Ascending aorta (tissue), 2 donors: Measurements from ENCODE around the gene PEF1. TPM values are rescaled to one million over a fixed set of nuclear protein-coding genes. Genes with fewer than 3 reads are reported as not detected.

Experiments
- DNase-seq, 2 donors: peaks; one replicate each; pipeline ENCODE4 v3.0.0-alpha.2; 2019; ENCODE audit warnings: low spot score in 2 of 2
- H3K27ac ChIP-seq, 2 donors: fragments of 200-600 bp; sonication (generic); one replicate each; pipeline ENCODE4 v1.5.1; 2016 to 2017; ENCODE audit warnings: mild to moderate bottlenecking in 1 of 2
- H3K27me3 ChIP-seq: fragments of 200-600 bp; sonication (generic); one replicate; pipeline ENCODE4 v1.5.1; 2017
- H3K36me3 ChIP-seq, 2 donors: fragments of 200-600 bp; sonication (generic); one replicate each; pipeline ENCODE4 v1.5.1; 2016
- H3K4me1 ChIP-seq, 2 donors: fragments of 200-600 bp; sonication (generic); one replicate each; pipeline ENCODE4 v1.5.1; 2016 to 2017; ENCODE audit warnings: mild to moderate bottlenecking in 1 of 2
- H3K4me3 ChIP-seq, 2 donors: fragments of 200-600 bp; sonication (generic); one replicate each; pipeline ENCODE4 v1.5.1; 2016 to 2017; ENCODE audit warnings: mild to moderate bottlenecking in 1 of 2
- H3K9me3 ChIP-seq, 2 donors: fragments of 200-600 bp; sonication (generic); one replicate each; pipeline ENCODE4 v1.5.1; 2016
- CTCF ChIP-seq, 3 experiments: fragments of 200-600 bp in 2 of 3; fragments of 450-650 bp in 1 of 3; sonication (generic) in 2 of 3; IDR thresholded peaks; one replicate each; pipeline ENCODE4 v1.5.1; 2016 to 2019; ENCODE audit warnings: antibody characterized with exemption in 3 of 3, mild to moderate bottlenecking in 1 of 3, moderate library complexity in 1 of 3
- intact Hi-C: fragments of 100-400 bp; cut with DNase I; formaldehyde crosslinking; loops from one replicate; pipeline ENCODE4 v1.15.1; 2023
- total RNA-seq: library from RNA; depleted of rRNA; stranded (reverse); fragments of >200 nt; gene quantifications from one replicate; pipeline ENCODE4 v1.1.0, GENCODE V29; 2016

The PEF1 gene
- total RNA-seq, 1 donor from 2014 or later, result 340 TPM

- no peak for TF ChIP-seq CTCF (IDR thresholded peaks at IDR 0.05)
- H3K4me1 ChIP-seq, result no peaks in the 10 kb centered on the region
- H3K4me3 ChIP-seq, result no peak overlapping the region
- no peaks in the 10 kb centered on the region for H3K9me3 ChIP-seq
- no peaks in the 10 kb centered on the region for H3K36me3 ChIP-seq
- intact Hi-C loops, result no loop called here
- H3K27ac ChIP-seq, result no peak overlapping the region
- no peaks in the 10 kb centered on the region for H3K27me3 ChIP-seq
- no peak for DNase-seq
Observed at GRCh38 chr1:31605908-31606427, 38.7 kb downstream of the PEF1 start.

GRCh38 chr1:31602081-31602480, 42.6 kb downstream of the PEF1 start:
- no peak for DNase-seq
- H3K9me3 ChIP-seq, result no peaks in the 10 kb centered on the region
- H3K4me1 ChIP-seq, result no peaks in the 10 kb centered on the region
- no peaks in the 10 kb centered on the region for H3K36me3 ChIP-seq
- no peak overlapping the region for H3K4me3 ChIP-seq
- H3K27me3 ChIP-seq, result no peaks in the 10 kb centered on the region
- TF ChIP-seq CTCF (IDR thresholded peaks at IDR 0.05), result no peak
- intact Hi-C loops, result no loop called here
- H3K27ac ChIP-seq, result no peak overlapping the region

- no peak for TF ChIP-seq CTCF (IDR thresholded peaks at IDR 0.05)
- Histone ChIP-seq H3K27ac (no peak overlapping the region), H3K4me3 (no peak overlapping the region), H3K9me3 (no peaks in the 10 kb centered on the region), H3K4me1 (no peaks in the 10 kb centered on the region), H3K27me3 (no peaks in the 10 kb centered on the region), H3K36me3 (no peaks in the 10 kb centered on the region)
- DNase-seq, result no peak
- intact Hi-C loops, result no loop called here
Observed at GRCh38 chr1:31600641-31601040, 44.0 kb downstream of the PEF1 start.

- Histone ChIP-seq H3K4me3 (no peak overlapping the region), H3K27me3 (no peaks in the 10 kb centered on the region), H3K4me1 (no peaks in the 10 kb centered on the region), H3K27ac (no peak overlapping the region), H3K9me3 (no peaks in the 10 kb centered on the region), H3K36me3 (no peaks in the 10 kb centered on the region)
- no peak for TF ChIP-seq CTCF (IDR thresholded peaks at IDR 0.05)
- no peak for DNase-seq
- intact Hi-C loops, result no loop called here
Observed at GRCh38 chr1:31598980-31599379, 45.7 kb downstream of the PEF1 start.

GRCh38 chr1:31596737-31597097, 48.0 kb downstream of the PEF1 start:
- Histone ChIP-seq H3K27me3 (no peaks in the 10 kb centered on the region), H3K27ac (no peak overlapping the region), H3K36me3 (no peaks in the 10 kb centered on the region), H3K4me3 (no peak overlapping the region), H3K4me1 (peaks cover 0 to 7% of the 10 kb centered on the region in 2 donors), H3K9me3 (no peaks in the 10 kb centered on the region)
- TF ChIP-seq CTCF (IDR thresholded peaks at IDR 0.05), result no peak
- intact Hi-C loops, result no loop called here
- DNase-seq, result no peak
